AG09309 (cell line): ENCODE measurements around the gene NOTCH4.
"Not testable (repeated sequence)": the region's sequence is repeated elsewhere in the genome, so short reads cannot be mapped to it uniquely, and the experiment has no call there.

Experiments
- DNase-seq: peaks from one replicate; pipeline ENCODE4 v3.0.0-alpha.2; 2010; ENCODE audit warnings: low read depth
- H3K4me3 ChIP-seq: 2 replicates; pipeline ENCODE4 v1.5.1; 2011; ENCODE audit warnings: mild to moderate bottlenecking, low read depth, low read length, moderate library complexity; ENCODE audit not compliant: control insufficient read depth
- TF ChIP-seq, protein P1 (sequence below): IDR thresholded peaks from 2 replicates; pipeline ENCODE4 v1.5.1; 2011; ENCODE audit warnings: mild to moderate bottlenecking, low read depth, low read length, inconsistent platforms; ENCODE audit not compliant: insufficient read depth, control insufficient read depth; ENCODE audit errors: missing control alignments

The NOTCH4 gene

DNA sequence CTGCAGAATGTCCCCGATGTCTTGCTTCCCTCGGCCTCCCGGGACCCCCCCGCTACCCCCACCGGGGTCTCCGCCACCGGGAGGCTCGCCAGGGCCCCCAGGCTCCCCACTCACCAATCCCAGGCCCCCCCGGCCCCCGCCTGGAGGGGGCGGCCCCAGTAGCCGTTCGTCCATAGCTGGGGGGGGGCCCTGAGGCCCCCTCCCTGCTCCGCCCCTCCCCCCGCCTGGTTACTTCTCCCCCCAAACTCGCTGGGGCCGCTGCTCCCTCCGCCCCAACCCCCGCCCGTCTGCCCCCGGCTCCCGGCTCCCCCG lies 34.2 kb downstream of the NOTCH4 start:
- DNase-seq: no peak
- peak overlapping the region; percentile 70 for H3K4me3 ChIP-seq
- TF ChIP-seq, protein P1, sequence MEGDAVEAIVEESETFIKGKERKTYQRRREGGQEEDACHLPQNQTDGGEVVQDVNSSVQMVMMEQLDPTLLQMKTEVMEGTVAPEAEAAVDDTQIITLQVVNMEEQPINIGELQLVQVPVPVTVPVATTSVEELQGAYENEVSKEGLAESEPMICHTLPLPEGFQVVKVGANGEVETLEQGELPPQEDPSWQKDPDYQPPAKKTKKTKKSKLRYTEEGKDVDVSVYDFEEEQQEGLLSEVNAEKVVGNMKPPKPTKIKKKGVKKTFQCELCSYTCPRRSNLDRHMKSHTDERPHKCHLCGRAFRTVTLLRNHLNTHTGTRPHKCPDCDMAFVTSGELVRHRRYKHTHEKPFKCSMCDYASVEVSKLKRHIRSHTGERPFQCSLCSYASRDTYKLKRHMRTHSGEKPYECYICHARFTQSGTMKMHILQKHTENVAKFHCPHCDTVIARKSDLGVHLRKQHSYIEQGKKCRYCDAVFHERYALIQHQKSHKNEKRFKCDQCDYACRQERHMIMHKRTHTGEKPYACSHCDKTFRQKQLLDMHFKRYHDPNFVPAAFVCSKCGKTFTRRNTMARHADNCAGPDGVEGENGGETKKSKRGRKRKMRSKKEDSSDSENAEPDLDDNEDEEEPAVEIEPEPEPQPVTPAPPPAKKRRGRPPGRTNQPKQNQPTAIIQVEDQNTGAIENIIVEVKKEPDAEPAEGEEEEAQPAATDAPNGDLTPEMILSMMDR: no peak

DNA sequence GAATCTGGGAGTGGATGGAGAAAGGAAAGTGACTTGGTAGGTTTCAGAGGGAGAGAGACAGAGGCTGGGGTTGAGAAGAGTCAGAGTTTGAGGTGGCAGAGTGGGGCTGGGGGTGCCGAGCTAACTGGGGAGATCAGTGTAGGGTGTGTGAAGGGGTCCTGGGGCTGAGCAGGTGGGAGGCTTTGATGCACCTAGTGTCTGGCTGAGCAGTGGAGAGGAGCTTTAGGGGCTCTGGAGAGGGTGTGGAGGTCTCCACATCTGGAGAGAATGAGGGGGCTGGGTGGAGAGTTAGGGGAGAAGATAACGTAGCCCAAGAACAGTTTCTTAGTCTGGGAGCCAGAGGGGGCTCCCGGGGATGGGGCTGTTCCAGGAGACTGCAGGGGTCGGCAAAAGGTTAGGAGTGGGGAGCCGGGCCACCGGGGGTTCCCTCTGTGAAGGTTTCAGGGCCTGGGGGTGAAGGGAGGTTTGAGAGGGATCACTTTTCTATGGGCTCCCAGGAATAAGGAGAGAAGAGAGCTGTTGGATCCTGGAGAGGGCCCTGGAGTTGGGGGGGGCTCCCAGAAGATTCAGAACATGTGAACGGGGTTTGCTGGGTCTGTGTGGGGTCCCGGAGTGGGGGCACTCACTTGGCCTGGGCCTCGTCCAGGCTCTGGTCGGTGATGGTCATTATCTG lies 34.7 kb downstream of the NOTCH4 start:
- H3K4me3 ChIP-seq: peak overlapping the region; percentile 70
- DNase-seq: no peak
- TF ChIP-seq, protein P1: no peak

DNA sequence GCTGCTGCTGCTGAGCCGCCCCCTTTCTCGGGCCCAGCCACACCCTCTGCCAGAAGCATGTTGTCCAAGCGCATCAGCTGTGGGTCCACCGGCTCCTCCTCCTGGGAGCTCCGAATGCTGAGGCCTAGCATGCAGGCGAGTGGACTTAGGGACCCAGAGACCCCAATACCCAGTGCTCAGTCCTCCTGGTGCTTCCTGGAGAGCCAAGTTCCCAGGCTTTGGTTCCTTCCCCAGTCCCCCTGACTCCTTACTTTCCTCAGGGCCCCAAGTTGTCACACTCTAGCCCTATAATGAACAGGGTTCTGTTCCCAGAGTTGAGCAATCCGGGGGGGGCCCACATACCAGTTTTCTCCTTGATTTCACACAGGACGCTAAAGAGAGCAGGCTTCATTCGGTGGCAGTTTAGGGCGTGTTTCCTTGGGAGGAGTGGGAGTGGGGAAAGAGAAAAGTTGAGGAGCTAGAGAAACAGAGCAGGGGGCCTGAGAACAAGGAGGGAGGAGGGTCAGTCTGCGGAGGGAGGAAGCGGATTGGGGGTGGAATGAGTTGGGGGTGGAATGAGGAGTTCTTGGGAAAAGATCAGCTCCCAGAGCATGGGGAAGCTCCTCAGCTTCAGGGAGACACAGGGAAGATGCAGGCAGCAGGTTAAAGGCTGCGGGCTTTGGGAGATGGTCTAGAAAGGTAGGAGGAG lies 35.3 kb downstream of the NOTCH4 start:
- TF ChIP-seq, protein P1: no peak
- DNase-seq: no peak
- peak overlapping the region; percentile 70 for H3K4me3 ChIP-seq

DNA sequence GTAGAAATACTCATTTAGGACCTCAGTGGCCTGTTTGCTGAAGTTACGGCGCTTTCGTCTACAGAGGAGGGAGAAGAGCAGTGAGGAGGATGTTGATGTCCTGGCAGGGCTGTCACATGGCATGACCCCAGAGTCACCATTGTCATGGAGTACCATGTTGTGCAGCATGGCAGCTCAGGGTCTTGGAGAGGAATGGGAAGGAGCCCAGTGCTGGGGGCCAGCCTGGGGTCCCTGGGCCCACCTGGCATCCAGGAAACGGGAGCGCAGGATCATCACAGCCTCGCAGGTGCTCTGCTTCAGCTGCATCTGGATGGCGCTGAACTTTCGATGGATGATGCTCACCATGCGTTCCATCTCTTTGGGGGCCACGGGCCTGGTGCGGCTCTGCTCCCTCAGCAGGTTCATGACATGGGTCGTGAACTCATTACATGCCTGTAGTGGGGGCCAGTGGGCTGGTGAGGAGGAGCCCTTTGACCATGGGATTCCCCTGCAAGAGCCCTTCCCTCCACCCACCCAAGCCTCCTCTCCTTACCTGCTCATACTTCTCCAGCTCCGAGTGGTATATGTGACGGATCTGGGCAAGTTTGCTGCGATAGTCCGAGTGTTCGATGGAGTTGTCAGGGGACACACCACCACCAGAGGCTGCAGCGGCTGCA lies 36.0 kb downstream of the NOTCH4 start:
- H3K4me3 ChIP-seq: peak overlapping the region; percentile 70
- not testable (repeated sequence) for DNase-seq

DNA sequence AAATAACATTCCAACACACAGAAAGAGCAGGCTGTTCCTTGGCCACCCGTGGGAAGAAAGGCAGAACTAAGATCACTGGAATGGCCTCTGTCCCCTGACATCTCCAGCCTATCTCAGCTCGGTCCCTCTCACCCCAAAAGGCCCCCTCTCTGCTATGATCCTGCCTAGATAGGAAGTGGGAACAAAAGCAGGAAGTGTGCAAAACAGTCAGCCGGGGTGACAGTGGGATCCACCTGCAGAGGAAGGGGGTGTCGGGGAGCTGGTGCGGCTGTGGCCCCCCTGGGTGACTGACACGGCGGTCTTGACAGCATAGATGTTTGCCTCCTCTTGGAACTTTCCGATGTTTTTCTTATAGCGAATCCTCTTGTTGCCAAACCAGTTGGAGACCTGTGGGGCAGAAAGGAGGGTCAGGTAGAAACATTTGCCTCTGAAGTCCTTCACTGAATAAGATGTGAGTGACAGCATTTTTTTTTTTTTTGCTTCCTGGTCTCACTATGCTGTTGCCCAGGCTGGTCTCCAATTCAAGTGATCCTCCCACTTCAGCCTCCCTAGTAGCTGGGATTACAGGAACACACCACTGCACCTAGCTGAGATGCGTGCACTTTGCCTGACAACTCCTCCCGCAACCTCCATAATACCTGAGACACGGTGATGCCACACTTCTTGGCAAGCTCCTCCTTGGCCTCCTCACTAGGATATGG lies 36.7 kb downstream of the NOTCH4 start:
- H3K4me3 ChIP-seq: no peak overlapping the region
- TF ChIP-seq, protein P1: no peak
- no peak for DNase-seq

DNA sequence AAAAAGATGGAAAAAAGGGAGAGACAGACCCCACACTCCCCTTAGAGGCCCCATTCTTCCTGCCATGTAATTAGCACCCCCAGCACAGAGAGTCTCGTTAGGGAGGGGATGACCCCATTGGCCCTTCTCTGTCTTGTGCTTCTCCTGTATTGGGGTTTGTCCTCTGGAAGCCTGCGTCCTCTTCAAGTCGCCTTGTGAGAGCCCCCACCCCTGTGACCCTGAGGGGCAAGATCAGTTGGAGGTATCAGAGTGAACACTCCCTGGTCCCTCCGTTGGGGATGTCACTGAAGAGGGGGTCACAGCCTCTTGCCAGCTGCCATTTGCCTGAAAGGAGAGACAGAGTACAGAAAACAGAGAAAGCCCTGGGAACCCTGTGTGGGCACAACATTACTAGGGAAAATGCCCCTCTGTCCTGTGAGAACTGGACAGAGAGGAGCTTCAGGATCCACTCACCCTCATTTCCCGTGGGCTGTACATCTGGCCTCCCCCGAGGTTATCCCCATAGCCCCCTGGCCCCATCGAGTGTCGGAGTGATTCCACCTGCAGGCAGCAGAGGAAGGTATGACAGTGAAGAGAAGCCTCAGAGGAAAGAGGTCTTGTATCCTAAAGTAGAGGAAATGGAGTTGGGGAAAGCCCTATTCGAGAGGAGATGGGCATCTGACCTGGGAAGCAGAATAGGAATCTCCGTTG lies 37.6 kb downstream of the NOTCH4 start:
- not testable (repeated sequence) for H3K4me3 ChIP-seq, DNase-seq

DNA sequence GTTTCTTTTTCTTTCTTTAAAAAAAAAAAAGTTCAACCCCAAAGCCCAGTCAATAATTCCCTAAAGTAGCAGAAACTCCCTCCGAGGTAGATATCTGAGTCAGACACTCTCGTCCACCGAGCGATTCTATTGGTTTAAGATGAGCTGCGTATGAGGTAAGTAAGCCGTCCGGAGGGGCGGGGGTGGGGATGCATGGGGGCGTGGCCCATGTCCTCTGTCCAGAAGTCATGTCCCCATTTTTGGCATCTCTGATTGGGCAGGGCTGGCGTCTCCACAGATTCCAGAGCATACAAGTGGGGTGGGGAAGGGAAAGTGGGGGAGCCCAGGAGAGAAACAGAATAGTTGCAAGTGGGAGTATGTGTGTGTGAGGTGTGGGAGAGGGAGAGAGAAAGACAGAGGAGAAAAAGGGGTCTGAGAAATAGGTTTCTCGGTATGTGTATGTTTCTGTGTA lies 38.2 kb downstream of the NOTCH4 start:
- not testable (repeated sequence) for DNase-seq, H3K4me3 ChIP-seq
